Smooth muscle cell of the brain vasculature (primary cell): ENCODE results near the gene SNX2.
"Not testable (repeated sequence)": the region's sequence is repeated elsewhere in the genome, so short reads cannot be mapped to it uniquely, and the experiment has no call there.

Experiments used
- DNase-seq: peaks from one replicate; pipeline ENCODE4 v3.0.0-alpha.2; 2012; ENCODE audit warnings: low read depth, low spot score

SNX2 gene

DNA sequence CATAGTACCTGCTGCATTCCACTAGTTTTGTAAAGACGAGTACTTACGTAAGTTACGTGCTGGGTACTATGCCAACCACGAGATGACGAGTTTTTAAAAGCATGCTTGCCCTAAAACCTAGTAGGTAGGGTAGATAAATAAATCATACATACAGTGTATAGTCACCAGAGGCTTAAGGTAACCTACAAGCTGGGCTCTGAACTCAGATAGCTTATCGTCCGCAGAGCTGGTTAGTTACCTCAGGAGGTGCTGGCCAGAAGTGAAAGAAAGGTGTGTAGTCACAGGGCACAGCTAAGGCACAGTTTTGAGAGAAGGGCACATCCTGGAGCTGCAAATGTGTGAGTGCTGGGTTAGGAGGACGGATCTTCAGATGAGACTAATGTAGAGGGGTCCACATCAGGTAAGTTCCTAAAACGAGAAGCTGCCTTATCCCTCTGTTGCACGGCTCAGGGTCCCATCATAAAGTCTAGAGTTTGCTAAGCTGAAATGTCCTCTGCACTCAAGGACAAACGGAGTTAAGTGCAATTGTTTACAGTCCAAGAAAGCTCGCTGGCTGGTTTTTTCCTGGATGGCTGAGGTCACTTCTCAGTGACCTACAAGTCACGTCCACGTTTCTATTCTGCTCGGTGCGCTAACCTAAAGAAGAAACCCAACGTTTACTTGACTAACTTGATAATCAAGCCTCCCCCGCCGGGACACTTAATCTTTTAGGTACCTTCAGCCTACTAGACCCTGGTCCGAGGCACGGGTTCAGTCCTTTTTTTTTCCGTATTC, 69.4 kb downstream of the SNX2 start:
- no peak for DNase-seq

DNA sequence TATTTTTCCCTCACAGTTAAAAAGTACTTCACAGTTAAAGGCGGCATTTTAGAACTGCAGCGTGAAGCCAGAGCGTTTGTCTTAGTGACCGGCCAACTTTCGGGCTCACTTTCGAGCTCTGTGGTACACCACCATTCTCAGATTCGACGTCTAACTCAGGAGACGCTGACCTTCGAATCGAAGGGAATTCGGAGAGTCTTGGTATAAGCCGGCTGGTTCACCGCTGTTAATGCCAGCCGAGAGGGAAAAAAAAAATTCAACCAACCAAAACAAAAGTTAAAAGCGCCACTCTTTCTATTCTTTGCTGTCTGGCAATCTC, 70.0 kb downstream of the SNX2 start:
- DNase-seq, result no peak

DNA sequence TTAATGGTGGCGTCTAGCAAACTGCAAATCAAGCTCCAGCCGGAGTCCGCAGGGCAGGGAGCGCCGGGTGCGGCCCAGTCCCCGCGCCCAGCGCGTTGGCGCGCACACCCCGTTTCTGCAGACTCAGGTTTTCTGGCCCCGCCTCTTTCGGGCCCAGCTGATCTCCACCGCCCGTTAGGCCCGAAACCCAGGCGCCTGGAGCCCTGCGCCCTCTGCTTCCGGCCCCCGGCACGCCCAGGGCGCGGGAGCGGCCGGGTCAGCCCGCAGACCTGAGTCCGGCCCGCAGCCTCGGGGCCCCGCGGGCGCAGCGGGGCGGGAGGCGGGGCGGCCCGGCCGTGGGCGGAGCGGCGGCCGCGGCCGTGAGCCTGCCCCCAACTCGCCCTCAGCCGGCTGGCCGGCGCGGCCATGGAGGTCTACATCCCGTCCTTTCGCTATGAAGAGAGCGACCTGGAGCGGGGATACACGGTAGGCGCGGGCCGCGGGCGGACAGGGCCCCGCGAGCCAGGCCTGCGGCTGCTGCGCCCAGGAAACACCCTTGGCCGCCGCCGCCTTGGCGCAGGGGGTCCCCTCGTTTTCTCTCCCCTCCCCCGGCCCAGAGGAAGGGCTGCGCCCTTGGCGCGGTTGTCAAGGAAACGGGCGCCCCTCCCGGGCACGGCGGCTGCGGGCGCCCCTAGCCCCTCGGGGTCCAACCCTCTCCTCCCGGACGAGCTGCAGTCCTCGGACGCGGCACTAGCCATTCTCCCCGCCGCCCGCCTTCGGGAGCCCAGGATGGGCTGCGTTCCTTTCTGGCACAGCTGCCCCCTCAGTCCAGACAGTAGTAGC, 70.6 kb downstream of the SNX2 start, which contains the start of gene SNX24:
Gene SNX24 (plus strand): TSS at position 385 of the 822 bp plus-strand sequence. CDS start 21 bp downstream, at position 406.
- peak; percentile 24 for DNase-seq

DNA sequence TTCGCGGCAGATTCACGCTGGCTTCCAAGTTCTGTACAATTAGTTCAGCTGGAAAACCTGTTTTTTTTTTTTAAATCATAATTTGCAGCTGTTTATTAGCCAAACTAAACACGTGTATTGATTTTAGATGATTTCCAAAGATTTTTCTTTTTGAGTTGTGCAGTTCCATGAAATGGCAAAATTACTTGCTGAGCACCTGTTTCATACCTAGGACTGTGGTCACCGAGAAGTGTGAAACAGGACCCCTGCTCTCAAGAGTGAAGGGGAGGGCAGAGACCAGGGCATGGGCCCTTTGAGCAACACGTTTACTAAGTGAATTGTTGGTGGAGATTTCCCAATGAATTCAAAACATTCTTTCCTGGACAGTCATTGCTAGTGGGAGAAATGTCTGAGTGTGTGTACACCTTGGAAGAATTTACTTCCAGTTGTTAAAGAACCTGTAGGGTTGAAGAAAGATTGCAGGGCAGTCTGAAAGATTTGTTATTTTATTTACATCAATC, 71.2 kb downstream of the SNX2 start:
- no peak for DNase-seq

DNA sequence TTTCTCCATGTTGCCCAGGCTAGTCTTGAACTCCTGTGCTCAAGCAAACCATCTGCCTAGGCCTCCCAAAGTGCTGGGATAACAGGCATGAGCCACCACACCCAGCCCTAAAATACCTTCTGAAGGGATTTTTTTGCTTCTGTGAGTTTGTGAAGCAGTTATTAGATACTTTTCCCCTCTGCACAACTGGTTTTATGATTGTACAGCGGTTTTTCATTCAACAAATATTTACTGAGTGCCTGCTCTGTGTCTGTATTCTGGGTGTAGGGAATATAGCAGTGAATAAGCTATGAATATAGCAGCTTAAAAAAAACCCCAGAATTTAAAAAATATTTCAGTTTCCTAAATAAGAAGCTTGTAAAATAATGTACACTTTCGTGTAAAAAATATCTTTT, 72.8 kb downstream of the SNX2 start:
- DNase-seq, result no peak

DNA sequence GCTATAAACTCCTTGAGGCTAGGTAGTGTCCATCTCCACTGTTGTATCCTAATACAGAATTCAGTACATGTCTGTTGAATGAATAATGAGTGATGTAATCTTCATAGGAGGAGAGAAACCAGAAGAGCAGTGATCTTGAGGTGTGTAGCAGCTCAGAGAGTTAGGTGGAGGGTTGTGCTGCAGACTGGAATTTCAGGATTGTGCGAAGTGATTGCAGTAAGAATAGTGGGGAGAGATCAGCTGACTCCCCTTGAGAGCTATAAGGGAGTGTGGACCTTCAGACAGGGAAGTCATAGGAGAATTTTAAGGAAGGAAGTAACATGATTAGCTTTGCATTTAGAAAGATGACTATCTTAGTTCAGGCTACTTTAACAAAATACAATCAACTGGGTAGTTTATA, 74.9 kb downstream of the SNX2 start:
- DNase-seq, result no peak

DNA sequence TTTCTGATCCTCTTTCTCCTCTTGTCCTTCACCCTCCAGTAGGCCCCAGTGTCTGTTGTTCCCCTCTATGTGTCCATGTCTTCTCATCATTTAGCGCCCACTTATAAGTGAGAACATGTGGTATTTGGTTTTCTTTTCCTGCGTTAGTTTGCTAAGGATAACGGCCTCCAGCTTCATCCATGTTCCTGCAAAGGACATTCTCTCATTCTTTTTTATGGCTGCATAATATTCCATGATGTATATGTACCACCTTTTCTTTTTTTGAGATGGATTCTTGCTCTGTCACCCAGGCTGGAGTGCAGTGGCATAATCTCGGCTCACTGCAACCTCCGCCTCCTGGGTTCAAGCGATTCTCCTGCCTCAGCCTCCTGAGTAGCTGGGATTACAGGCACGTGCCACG, 82.7 kb downstream of the SNX2 start:
- not testable (repeated sequence) for DNase-seq

DNA sequence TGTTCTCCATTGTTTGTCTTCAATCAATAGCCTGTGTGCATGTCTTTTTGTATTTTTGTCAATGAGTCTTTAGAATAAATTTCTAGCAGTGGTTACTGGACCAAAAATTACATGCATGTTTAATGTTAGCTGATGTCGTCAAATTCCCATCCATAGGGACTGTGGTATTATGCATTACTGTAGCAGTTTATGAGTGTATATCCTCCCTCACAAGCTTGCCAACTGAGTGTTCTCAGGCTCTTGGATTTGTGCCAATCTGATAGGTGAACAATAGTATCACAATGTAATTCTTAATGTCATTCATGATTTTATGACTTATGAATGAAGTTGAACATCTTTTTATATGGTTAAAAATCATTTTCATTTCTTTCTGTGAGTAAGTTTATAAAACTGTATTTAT, 83.6 kb downstream of the SNX2 start:
- no peak for DNase-seq

DNA sequence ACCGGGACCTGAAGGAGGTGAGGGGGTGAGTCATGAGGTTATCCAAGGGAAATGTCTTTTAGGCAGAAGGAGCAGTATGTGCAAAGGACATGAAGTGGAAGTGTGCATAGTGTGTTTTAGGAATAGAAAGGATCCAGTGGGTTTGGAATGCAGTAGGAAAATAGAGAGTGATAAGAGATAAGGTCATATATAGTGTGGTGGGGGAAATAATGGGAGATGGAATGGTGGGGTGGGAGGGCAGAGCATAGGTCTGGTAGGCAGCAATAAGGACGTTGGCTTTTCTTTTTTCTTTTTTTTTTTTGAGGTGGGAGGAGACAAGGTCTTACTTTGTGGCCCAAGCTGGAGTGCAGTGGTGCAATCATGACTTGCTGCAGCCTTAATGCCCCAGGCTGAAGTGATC, 88.4 kb downstream of the SNX2 start:
- DNase-seq, result no peak

DNA sequence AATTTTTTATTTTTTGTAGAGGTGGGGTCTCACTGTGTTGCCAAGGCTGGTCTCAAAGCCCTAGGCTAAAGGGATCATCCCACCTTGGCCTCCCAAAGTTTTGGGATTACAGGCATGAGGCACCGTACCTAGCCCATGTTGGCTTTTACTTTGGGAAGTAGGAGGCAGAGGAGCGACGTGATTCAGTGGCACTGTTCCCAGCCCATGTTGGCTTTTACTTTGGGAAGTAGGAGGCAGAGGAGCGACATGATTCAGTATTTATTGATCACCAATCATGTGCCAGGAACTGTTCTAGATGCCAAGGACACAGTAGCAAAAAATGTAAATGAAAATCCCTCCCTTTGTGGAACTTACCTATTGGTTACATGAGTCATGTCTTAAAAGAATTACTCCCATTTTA, 88.8 kb downstream of the SNX2 start:
- DNase-seq, result no peak

DNA sequence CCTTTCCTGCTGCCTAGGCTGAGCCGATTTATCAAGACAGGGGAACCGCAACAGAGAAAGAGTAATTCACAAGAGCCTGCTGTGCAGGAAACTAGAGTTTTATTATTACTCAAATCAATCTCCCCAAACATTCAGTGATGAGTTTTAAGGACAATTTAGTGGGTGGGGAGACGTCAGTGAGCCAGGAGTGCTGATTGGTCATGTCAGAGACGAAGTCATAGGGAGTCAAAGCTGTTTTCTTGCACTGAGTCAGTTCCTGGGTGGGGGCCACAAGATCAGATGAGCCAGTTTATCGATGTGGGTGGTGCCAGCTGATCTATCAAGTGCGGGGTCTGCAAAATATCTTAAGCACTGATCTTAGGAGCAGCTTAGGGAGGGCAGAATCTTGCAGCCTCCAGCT, 89.5 kb downstream of the SNX2 start:
- DNase-seq, result no peak

DNA sequence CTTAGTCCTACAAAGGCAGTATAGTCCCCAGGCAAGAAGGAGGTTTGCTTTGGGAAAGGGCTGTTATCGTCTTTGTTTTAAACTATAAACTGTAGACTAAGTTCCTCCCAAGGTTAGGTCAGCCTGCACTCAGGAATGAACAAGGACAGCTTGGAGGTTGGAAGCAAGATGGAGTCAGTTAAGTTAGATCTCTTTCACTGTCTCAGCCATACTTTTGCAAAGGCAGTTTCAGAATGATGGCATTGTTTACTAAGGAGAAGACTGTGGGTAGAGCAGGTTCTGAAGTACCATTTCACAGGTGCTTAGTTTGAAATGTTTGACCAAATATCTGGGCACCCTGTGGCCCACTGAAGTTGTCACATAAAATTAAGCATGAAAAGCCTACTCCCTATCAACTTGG, 90.0 kb downstream of the SNX2 start:
- DNase-seq, result no peak

DNA sequence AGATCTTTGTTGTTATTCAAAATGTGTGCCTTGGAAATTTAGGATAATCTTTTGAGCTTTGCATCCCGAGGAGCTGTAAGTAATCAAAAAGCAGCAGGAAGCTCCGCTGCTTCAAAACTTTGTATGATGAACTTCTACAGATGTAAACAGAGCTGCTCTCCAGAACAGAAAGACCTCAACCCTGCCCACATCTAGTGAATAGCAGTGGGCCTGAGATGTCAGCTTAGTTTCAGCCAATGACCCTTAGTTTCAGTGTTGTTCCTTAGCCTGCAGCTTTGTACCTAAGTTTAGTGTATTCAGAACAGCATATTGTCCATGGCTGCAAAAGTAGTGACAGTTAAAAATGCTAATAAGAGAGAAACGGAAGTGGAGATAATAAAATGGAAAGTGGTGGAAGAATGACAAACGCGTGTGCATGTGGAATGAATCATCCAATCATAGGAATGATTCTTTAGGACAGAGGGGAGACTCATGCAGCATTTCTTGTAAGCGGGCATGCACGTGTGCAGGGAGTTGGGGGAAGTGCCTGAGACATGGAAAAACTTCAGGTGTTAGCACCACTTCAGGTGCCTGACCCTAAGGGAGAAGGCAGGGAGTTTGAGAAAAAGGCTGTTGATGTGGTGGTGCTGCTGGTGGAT, 95.5 kb downstream of the SNX2 start:
- peak; percentile 1 for DNase-seq

DNA sequence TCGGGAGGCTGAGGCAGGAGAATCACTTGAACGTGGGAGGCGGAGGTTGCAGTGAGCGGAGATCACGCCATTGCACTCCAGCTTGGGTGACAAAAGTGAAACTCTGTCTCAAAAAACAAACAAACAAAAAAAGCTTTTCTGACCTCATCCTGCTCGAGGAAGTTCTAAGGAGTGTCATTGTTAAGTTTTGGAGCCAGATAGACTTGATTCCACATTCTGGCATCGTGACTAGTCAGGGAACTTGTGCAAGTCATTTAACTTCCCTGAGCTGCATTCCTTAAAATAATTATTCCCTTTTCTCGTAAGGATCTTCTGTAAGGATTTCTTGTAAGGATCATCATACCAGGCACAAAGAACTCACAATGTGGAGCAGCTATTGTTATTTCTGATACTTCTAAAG, 96.8 kb downstream of the SNX2 start:
- no peak for DNase-seq

DNA sequence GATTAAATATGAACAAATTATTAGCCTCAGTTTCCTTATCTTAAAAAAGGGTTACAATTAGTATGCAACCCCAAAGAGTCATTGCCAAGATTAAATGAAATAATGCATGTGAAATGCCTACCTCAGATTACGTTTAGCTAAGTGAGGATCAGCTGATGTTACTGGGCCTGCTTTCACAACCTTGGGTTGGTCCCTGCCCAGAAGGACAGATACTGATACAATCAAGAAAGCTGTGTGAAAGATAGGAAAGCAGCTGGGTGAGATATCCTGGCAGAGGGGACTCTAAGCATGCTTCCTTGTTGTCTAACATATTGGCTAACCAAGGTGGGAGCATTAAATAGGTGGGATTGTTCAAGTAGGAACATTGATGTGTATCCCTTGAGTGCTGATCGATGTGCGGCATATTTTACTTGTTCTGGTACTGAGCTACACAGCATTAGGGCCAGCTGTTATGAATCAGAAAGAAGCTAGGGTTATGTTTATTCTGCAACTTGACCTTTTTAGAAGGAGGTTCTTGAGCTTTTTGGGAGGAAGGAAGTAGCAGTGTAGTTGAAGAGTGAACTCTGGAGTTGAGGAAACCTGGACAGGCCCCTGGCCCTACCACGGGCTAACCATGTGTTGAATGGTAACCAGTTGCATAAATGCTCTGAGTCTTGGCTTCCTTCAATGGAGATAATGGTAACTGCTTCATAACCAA, 99.4 kb downstream of the SNX2 start:
- no peak for DNase-seq

DNA sequence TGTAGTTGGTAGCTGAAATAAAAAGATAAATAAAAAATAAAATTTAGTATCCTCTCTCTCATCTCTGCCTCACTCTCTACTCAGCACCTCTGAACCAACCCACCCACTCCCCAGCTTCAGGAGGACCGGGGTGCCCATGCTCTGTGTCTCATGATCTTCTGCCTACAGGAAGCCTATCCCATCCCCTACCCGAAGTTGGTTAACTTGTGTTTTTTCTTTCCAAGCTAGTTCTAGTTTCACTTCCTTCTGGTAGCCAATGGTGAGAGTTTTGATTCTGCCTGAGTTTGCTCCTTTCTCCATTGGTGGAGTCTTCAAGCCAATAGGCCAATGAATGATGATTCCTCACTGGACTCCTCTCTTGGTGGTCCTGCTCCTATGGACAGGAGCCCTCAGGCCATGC, 102.6 kb downstream of the SNX2 start:
- DNase-seq, result no peak

DNA sequence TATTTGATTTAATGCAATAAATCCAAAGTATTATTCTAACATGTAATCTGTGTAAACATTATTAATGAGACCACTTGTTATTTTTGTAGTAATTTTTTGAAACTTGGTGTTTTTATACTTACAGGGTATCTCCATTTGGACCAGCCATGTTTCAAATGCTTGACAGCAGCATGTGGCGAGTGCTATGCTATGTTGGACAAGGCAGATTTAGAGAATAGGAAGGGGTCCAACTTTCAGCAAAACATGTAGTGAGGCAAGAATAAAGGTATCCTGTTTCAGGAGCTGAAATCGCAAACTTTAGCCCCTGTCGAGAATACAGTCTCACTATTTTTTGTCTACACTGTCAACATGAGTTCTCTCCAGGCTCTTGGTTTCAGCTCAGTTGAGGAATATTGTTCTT, 104.2 kb downstream of the SNX2 start:
- DNase-seq, result no peak
